Panc1 (cell line): ENCODE measurements around the gene MYO7A.

Experiments used
- CTCF ChIP-seq: fragments of 450-650 bp; IDR thresholded peaks from 2 replicates; pipeline ENCODE4 v1.5.1; 2017; ENCODE audit warnings: mild to moderate bottlenecking
- POLR2AphosphoS5 ChIP-seq: IDR thresholded peaks from 2 replicates; pipeline ENCODE4 v1.6.1; 2012; ENCODE audit warnings: mild to moderate bottlenecking, low read depth, low read length, moderate library complexity
- REST ChIP-seq, 2 experiments: IDR thresholded peaks; 2 replicates each; pipeline ENCODE4 v1.6.1; 2011 to 2012; ENCODE audit warnings: low read depth in 2 of 2, control low read depth in 1 of 2, low read length in 1 of 2, mild to moderate bottlenecking in 1 of 2, moderate library complexity in 1 of 2; ENCODE audit not compliant: insufficient read depth in 1 of 2
- SIN3A ChIP-seq: IDR thresholded peaks from 2 replicates; pipeline ENCODE4 v1.6.1; 2012; ENCODE audit warnings: low read depth, mild to moderate bottlenecking, low read length, moderate library complexity, borderline replicate concordance; ENCODE audit not compliant: insufficient read depth
- TCF7L2 ChIP-seq: IDR thresholded peaks from 2 replicates; pipeline ENCODE4 v1.6.1; 2011; ENCODE audit warnings: mild to moderate bottlenecking, low read depth, low read length, inconsistent platforms

- TF ChIP-seq CTCF (no peak), REST (IDR thresholded peaks at IDR 0.05; ENCODE audit: insufficient read depth in 1 of 2, low read depth in 2 of 2, low read length in 1 of 2) (no peak), TCF7L2 (no peak), SIN3A (no peak), POLR2AphosphoS5 (no peak)
These were observed 35.7 kb upstream of the MYO7A start for GRCh38 chr11:77092382-77092781.
